Adrenal gland (tissue), 12 donors: ENCODE data around the gene PDZRN3. TPM values are rescaled to one million over a fixed set of nuclear protein-coding genes. Genes with fewer than 3 reads are reported as not detected.

Experiments
- DNase-seq, 7 donors: peaks; one replicate each; pipeline ENCODE4 v3.0.0-alpha.2; 2019 to 2020
- H3K27ac ChIP-seq, 5 donors: fragments of 200-600 bp; sonication (generic) in 4 of 5; 1 replicate in 3 of 5; 2 replicates in 2 of 5; pipeline versions ENCODE4 v1.5.1 to v1.8.0; 2016 to 2020; ENCODE audit warnings: mild to moderate bottlenecking in 1 of 5
- H3K27me3 ChIP-seq: fragments of 200-600 bp; 2 replicates; pipeline ENCODE4 v1.8.0; 2021
- H3K36me3 ChIP-seq, 2 donors: fragments of 200-600 bp; replicated peaks in 1 of 2; 1 replicate in 1 of 2; 2 replicates in 1 of 2; pipeline versions ENCODE4 v1.5.1 to v1.8.0; 2018 to 2022
- H3K4me1 ChIP-seq, 2 donors: fragments of 200-600 bp; replicated peaks in 1 of 2; 1 replicate in 1 of 2; 2 replicates in 1 of 2; pipeline versions ENCODE4 v1.5.1 to v1.8.0; 2018 to 2021
- H3K4me3 ChIP-seq, 4 donors: fragments of 200-600 bp; sonication (generic) in 3 of 4; one replicate each; pipeline ENCODE4 v1.5.1; 2016 to 2018
- H3K9me3 ChIP-seq, 3 donors: fragments of 200-600 bp; sonication (generic) in 1 of 3; replicated peaks in 1 of 3; 1 replicate in 2 of 3; 2 replicates in 1 of 3; pipeline versions ENCODE4 v1.5.1 to v1.8.0; 2016 to 2021
- POLR2A ChIP-seq, 2 donors: fragments of 450-650 bp; IDR thresholded peaks; one replicate each; pipeline ENCODE4 v1.6.1; 2017; ENCODE audit warnings: antibody characterized with exemption in 2 of 2, mild to moderate bottlenecking in 2 of 2, moderate library complexity in 1 of 2
- WGBS, 4 donors: extraction: QIAGEN DNeasy Blood & Tissue Kit in 2 of 4; methylation state at CpG; one replicate each; pipeline versions ENCODE4 v1.1.5 to v1.1.7; 2013 to 2017; 5-methylcytosine and 5-hydroxymethylcytosine counted together
- intact Hi-C, 2 donors: fragments of 100-400 bp; cut with DNase I; formaldehyde crosslinking; loops; one replicate each; pipeline versions ENCODE4 v1.14.1 to v1.15.0; 2022 to 2023
- polyA plus RNA-seq, 3 donors: library from polyadenylated mRNA; stranded (reverse); fragments of 200-250 nt in 2 of 3; fragments of 350-450 nt in 1 of 3; fragmentation: Illumina TruSeq in 1 of 3; extraction: RNeasy Lipid Tissue Mini Kit (QIAGEN cat#74804) in 1 of 3; gene quantifications; one replicate each; pipeline ENCODE4 v1.2.3, GENCODE V29; 2013 to 2014
- total RNA-seq, 9 donors: library from RNA; depleted of rRNA in 4 of 9; stranded (reverse); fragments of >200 nt in 4 of 9; fragments of 120-200 nt in 1 of 9; fragmentation: NEBNext Ultra II Directional in 1 of 9; extraction: Animal tissue kit (Norgen Biotek cat#: 25700) in 1 of 9; gene quantifications; one replicate each; pipeline versions ENCODE4 v1.1.0 to v1.2.4, GENCODE V29; 2013 to 2023
- TF ChIP-seq, protein P1 (sequence below), 6 experiments: fragments of 450-650 bp in 4 of 6; fragments of 200-600 bp in 2 of 6; sonication (generic) in 1 of 6; IDR thresholded peaks; 1 replicate in 5 of 6; 2 replicates in 1 of 6; pipeline versions ENCODE4 v1.5.1 to v1.8.0; 2016 to 2021; ENCODE audit warnings: antibody characterized with exemption in 6 of 6, mild to moderate bottlenecking in 2 of 6, moderate library complexity in 1 of 6
- donor health status: healthy with polysubstance abuse.
- donor health status: Bipolar disorder and iron deficiency.
- donor health status: DM: yes; HTN: yes; CAD: no.
- donor health status: DM: no; HTN: no; CAD: no.
- donor health status: DM: no; HTN: no; CAD: no.
- donor health status: DM: yes; HTN: yes; CAD: no.

The PDZRN3 gene
- total and polyA plus RNA-seq, 12 donors: 11.5 to 126 (median 64.1) TPM

DNA sequence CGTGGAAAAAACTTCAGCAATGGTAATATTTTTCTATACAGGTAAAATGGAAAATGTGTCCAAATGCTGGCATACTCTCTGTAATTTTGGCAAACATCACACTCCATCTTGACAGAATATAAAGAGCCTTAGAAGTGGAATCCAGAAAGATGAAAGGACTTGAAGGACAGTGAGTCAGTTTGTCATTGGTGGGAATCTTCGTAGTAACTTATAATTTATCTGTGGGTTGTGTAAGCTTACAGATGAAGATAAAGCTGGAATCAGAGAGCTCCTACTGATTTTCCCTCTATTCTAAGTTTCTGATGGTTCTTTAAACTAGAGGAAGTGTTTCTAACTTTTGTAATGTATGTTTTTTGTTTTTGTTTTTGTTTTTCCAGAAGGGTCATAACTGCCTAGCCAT, 8.7 kb upstream of the PDZRN3 start:
- 30 to 50% (median 37%) methylated on average over 2 of the region's 2 CpGs for WGBS, 4 donors
- no peaks in the 10 kb centered on the region for H3K9me3 ChIP-seq
- intact Hi-C loops: no loop called here
- no peak for TF ChIP-seq POLR2A (IDR thresholded peaks at IDR 0.05)
- TF ChIP-seq, protein P1, sequence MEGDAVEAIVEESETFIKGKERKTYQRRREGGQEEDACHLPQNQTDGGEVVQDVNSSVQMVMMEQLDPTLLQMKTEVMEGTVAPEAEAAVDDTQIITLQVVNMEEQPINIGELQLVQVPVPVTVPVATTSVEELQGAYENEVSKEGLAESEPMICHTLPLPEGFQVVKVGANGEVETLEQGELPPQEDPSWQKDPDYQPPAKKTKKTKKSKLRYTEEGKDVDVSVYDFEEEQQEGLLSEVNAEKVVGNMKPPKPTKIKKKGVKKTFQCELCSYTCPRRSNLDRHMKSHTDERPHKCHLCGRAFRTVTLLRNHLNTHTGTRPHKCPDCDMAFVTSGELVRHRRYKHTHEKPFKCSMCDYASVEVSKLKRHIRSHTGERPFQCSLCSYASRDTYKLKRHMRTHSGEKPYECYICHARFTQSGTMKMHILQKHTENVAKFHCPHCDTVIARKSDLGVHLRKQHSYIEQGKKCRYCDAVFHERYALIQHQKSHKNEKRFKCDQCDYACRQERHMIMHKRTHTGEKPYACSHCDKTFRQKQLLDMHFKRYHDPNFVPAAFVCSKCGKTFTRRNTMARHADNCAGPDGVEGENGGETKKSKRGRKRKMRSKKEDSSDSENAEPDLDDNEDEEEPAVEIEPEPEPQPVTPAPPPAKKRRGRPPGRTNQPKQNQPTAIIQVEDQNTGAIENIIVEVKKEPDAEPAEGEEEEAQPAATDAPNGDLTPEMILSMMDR (IDR thresholded peaks at IDR 0.05): no peak
- no peaks in the 10 kb centered on the region for H3K36me3 ChIP-seq
- H3K27me3 ChIP-seq: no peaks in the 10 kb centered on the region
- no peak overlapping the region for H3K4me3 ChIP-seq
- peaks cover 0 to 13% of the 10 kb centered on the region in 2 donors for H3K4me1 ChIP-seq
- no peak for DNase-seq
- H3K27ac ChIP-seq: peak overlapping the region in 2 of 5 donors; percentile 7 to 8

DNA sequence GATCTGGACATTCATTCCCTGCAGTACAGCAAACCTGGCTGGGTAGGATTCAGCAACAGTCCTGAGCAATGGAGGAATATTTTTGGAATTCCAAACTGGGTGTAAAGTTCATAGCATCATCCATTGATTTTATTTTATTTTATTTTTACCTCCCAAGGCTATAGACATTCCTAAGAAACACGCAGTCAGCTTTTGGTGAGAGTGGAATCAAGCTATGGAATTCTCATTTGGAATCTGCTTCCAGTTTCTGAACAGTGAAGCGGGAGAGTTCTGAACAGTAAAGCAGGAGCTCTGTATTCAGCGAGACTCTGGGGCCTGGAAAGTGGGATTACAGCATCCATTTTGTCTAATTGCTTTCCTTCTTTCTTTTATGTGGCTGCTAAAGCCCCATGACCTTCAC, 1.4 kb upstream of the PDZRN3 start:
- WGBS, 4 donors: 76 to 84% (median 81%) methylated on average over 3 of the region's 3 CpGs
- intact Hi-C loops: loop anchor here in 1 of 2 donors (10.0 kb wide), 1 partner anchor 111 kb away; no protein-coding TSS in a partner anchor

DNA sequence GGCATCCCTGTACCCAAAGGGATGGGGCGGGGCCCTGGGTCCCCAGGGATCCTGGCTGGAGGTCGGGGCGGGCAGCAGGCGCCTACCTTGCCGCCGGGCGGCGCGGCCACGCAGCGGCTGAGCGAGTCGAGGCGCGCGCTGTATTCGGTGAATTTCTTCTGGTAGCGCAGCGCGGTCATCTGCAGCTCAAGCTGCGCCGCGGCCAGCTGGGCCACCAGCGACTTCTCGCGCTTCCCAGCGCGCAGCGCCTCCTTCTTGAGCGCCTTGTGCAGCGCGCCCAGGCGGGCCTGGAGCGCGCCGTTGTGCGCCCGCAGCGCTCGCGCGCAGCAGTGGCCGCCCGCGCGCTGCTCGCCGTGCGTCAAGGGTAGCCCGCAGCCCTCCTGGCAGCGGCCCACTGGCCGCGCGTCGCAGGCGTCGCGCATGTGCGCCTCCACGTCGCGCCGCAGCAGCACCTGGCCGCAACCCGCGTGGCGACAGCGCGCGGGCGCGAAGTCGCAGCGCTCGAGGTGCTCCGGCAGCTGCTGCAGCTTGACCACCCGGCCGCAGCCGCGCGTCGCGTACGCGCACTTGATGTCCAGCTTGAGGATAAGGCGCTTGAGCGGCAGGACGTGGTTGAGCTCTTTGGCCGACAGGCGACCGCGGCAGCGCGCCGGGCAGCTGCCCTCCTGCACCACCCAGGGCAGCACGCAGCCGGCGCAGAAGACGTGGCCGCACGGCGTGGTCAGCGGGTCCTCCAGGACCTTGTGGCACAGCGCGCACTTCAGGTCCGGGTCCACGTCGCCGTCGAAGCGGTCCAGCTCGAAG, 522 bp downstream of the PDZRN3 start:
- TF ChIP-seq, protein P1 (IDR thresholded peaks at IDR 0.05): peak in 4 of 6 experiments; percentile 23 to 36 (median 28)
- peak in 1 of 2 donors; percentile 18 for TF ChIP-seq POLR2A (IDR thresholded peaks at IDR 0.05)
- H3K4me1 ChIP-seq: peaks cover 9 to 24% of the 10 kb centered on the region in 2 donors
- H3K36me3 ChIP-seq: no peaks in the 10 kb centered on the region
- H3K27ac ChIP-seq: peak overlapping the region in 4 of 5 donors; percentile 72 to 86 (median 78)
- 1 to 13% (median 3%) methylated on average over 15 to 112 of the region's 112 CpGs for WGBS, 4 donors
- DNase-seq: peak; percentile 54 to 71 (median 60)
- peak overlapping the region; percentile 7 to 70 (median 56) for H3K4me3 ChIP-seq
- H3K27me3 ChIP-seq: no peaks in the 10 kb centered on the region
- no peaks in the 10 kb centered on the region for H3K9me3 ChIP-seq
- intact Hi-C loops: loop anchor here (5.0 to 10.0 kb wide), 2 partner anchors 109 to 223 kb away; no protein-coding TSS in a partner anchor

More for the DNA sequence above, 1.4 kb upstream of the PDZRN3 start:
- H3K9me3 ChIP-seq: no peaks in the 10 kb centered on the region
- peak overlapping the region in 1 of 5 donors; percentile 86 for H3K27ac ChIP-seq
- H3K4me1 ChIP-seq: peaks cover 8 to 20% of the 10 kb centered on the region in 2 donors
- H3K27me3 ChIP-seq: no peaks in the 10 kb centered on the region
- no peaks in the 10 kb centered on the region for H3K36me3 ChIP-seq
- DNase-seq: no peak
- H3K4me3 ChIP-seq: peak overlapping the region in 1 of 4 donors; percentile 68
- TF ChIP-seq, protein P1 (IDR thresholded peaks at IDR 0.05): no peak
- no peak for TF ChIP-seq POLR2A (IDR thresholded peaks at IDR 0.05)

DNA sequence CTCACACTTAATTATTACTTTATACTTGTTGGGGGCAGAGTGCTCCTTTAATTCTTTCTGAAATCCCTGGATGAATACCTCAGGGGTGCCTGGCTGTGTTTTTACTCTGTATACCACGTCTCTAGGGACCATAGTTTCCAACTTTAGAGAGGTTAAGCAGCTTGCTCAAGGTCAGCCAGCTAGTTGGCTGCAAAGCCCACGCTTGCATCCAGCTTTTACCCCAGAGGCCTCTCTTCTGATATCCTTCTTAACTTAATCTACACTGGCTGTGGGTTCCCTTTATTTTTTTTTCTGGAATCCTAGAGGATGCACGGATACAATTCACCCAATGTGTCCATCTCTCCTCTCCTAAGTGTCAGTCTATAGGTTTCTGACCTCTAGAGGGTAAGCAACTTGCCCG, 1.4 kb downstream of the PDZRN3 start:
- no peaks in the 10 kb centered on the region for H3K9me3 ChIP-seq
- H3K36me3 ChIP-seq: no peaks in the 10 kb centered on the region
- H3K27me3 ChIP-seq: no peaks in the 10 kb centered on the region
- intact Hi-C loops: loop anchor here (5.0 to 10.0 kb wide), 2 partner anchors 109 to 224 kb away; no protein-coding TSS in a partner anchor
- peak overlapping the region; percentile 7 to 70 (median 48) for H3K4me3 ChIP-seq
- TF ChIP-seq, protein P1 (IDR thresholded peaks at IDR 0.05): no peak
- TF ChIP-seq POLR2A (IDR thresholded peaks at IDR 0.05): no peak
- H3K27ac ChIP-seq: peak overlapping the region in 3 of 5 donors; percentile 72 to 86 (median 83)
- no peak for DNase-seq
- peaks cover 9 to 24% of the 10 kb centered on the region in 2 donors for H3K4me1 ChIP-seq
- 12 to 23% (median 18%) methylated on average over 4 of the region's 4 CpGs for WGBS, 4 donors
